Measurements from ENCODE around the gene CPXM1. TPM values are rescaled to one million over a fixed set of nuclear protein-coding genes. Genes with fewer than 3 reads are reported as not detected.
"Not testable (repeated sequence)": the region's sequence is repeated elsewhere in the genome, so short reads cannot be mapped to it uniquely, and the experiment has no call there.

CPXM1 gene
- total RNA-seq, 2 donors from 2014 or later = 7.4 to 35.5 TPM

- H3K36me3 ChIP-seq = no peaks in the 10 kb centered on the region
These were observed 21.7 kb downstream of the CPXM1 start for GRCh38 chr20:2778602-2779321.

GRCh38 chr20:2775139-2775538, 25.3 kb downstream of the CPXM1 start:
- TF ChIP-seq CTCF (IDR thresholded peaks at IDR 0.05) = no peak
- TF ChIP-seq POLR2AphosphoS5 (IDR thresholded peaks at IDR 0.05) = no peak
- no peak for TF ChIP-seq POLR2A (IDR thresholded peaks at IDR 0.05)
- intact Hi-C loops (cut with DNase I) = no loop called here
- 82% methylated on average over 3 of the region's 3 CpGs for WGBS
- H3K27ac ChIP-seq = no peak overlapping the region
- no peaks in the 10 kb centered on the region for H3K27me3 ChIP-seq (replicated peaks; ENCODE audit: insufficient read depth)
- no peaks in the 10 kb centered on the region for H3K9me3 ChIP-seq
- DNase-seq (ENCODE audit: low spot score) = no peak
- H3K4me3 ChIP-seq = no peak overlapping the region
- H3K36me3 ChIP-seq = no peaks in the 10 kb centered on the region
- peaks cover 3% of the 10 kb centered on the region for H3K4me1 ChIP-seq (replicated peaks)

More at GRCh38 chr20:2778602-2779321, 21.7 kb downstream of the CPXM1 start:
- no peak for TF ChIP-seq POLR2AphosphoS5 (IDR thresholded peaks at IDR 0.05)
- TF ChIP-seq CTCF (IDR thresholded peaks at IDR 0.05) = no peak
- no peak for TF ChIP-seq POLR2A (IDR thresholded peaks at IDR 0.05)
- H3K9me3 ChIP-seq = no peaks in the 10 kb centered on the region
- H3K27ac ChIP-seq = no peak overlapping the region
- intact Hi-C loops (cut with DNase I) = no loop called here
- no peaks in the 10 kb centered on the region for H3K27me3 ChIP-seq (replicated peaks; ENCODE audit: insufficient read depth)
- WGBS = 82% methylated on average over 10 of the region's 10 CpGs
- DNase-seq (ENCODE audit: low spot score) = no peak
- H3K4me1 ChIP-seq (replicated peaks) = no peaks in the 10 kb centered on the region
- H3K4me3 ChIP-seq = no peak overlapping the region

GRCh38 chr20:2773812-2774211, 26.6 kb downstream of the CPXM1 start:
- intact Hi-C loops (cut with DNase I) = no loop called here
- no peaks in the 10 kb centered on the region for H3K9me3 ChIP-seq
- peaks cover 12% of the 10 kb centered on the region for H3K4me1 ChIP-seq (replicated peaks)
- no peak for DNase-seq (ENCODE audit: low spot score)
- 93% methylated on average over 9 of the region's 9 CpGs for WGBS
- no peaks in the 10 kb centered on the region for H3K36me3 ChIP-seq
- no peak overlapping the region for H3K4me3 ChIP-seq
- TF ChIP-seq POLR2A (IDR thresholded peaks at IDR 0.05) (no peak), CTCF (IDR thresholded peaks at IDR 0.05) (no peak)
- H3K27me3 ChIP-seq (replicated peaks; ENCODE audit: insufficient read depth) = no peaks in the 10 kb centered on the region
- H3K27ac ChIP-seq = no peak overlapping the region

GRCh38 chr20:2771631-2772080, 28.8 kb downstream of the CPXM1 start:
- intact Hi-C loops (cut with DNase I) = no loop called here
- Histone ChIP-seq H3K27me3 (replicated peaks; ENCODE audit: insufficient read depth) (no peaks in the 10 kb centered on the region), H3K4me1 (replicated peaks) (peaks cover 21% of the 10 kb centered on the region), H3K27ac (peak overlapping the region; percentile 40 to 57), H3K36me3 (no peaks in the 10 kb centered on the region), H3K4me3 (no peak overlapping the region), H3K9me3 (no peaks in the 10 kb centered on the region)
- TF ChIP-seq CTCF (IDR thresholded peaks at IDR 0.05) = no peak
- no peak for TF ChIP-seq POLR2A (IDR thresholded peaks at IDR 0.05)
- no peak for TF ChIP-seq POLR2AphosphoS5 (IDR thresholded peaks at IDR 0.05)
- no peak for DNase-seq (ENCODE audit: low spot score)
- 48% methylated on average over 8 of the region's 12 CpGs for WGBS

GRCh38 chr20:2770091-2770490, 30.3 kb downstream of the CPXM1 start:
- H3K4me3 ChIP-seq; DNase-seq (ENCODE audit: low spot score); H3K27me3 ChIP-seq (replicated peaks; ENCODE audit: insufficient read depth); H3K9me3 ChIP-seq; intact Hi-C loops (cut with DNase I); H3K36me3 ChIP-seq: not testable (repeated sequence)
- Histone ChIP-seq H3K4me1 (replicated peaks) (peaks cover 21% of the 10 kb centered on the region), H3K27ac (peak overlapping the region; percentile 1 to 77)
- WGBS = 92% methylated on average over 11 of the region's 12 CpGs

All from prostate gland (tissue), 2 donors.